ENCODE measurements around the gene BBS12.

DNA sequence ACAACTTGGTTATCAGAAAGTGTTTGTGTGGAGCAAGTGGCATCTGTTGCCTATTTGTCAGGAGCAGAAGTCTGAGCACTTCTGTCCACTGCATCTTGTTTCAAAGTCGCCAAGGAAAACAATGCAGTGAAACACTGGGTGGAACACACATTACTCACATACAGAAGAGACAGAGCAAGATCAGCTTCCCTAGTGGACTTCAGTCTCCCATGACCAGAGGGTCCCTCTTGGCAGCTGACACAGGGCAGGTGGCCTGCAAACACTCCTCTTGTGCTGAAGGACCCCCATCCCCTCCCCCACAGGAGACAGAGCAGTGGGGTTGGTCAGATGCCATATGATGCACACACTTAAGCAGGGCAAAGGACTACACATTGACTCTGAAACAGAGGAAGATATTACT, 3.6 kb upstream of the BBS12 start:
- TF ChIP-seq ZFP3 (CRISPR knock-in tag; IDR thresholded peaks at IDR 0.05) (no peak), ARNTL (CRISPR knock-in tag; IDR thresholded peaks at IDR 0.05; ENCODE audit: borderline replicate concordance, low read depth) (no peak), RARB (CRISPR knock-in tag; IDR thresholded peaks at IDR 0.05) (no peak), ZNF565 (CRISPR knock-in tag; conservative IDR thresholded peaks at IDR 0.05; ENCODE audit: low read depth) (no peak), BACH2 (CRISPR knock-in tag; IDR thresholded peaks at IDR 0.05; ENCODE audit: borderline replicate concordance) (no peak), PPARA (CRISPR knock-in tag; IDR thresholded peaks at IDR 0.05; ENCODE audit: borderline replicate concordance) (no peak), OSR1 (CRISPR knock-in tag; IDR thresholded peaks at IDR 0.05) (no peak)
- TF ChIP-seq, protein P1, sequence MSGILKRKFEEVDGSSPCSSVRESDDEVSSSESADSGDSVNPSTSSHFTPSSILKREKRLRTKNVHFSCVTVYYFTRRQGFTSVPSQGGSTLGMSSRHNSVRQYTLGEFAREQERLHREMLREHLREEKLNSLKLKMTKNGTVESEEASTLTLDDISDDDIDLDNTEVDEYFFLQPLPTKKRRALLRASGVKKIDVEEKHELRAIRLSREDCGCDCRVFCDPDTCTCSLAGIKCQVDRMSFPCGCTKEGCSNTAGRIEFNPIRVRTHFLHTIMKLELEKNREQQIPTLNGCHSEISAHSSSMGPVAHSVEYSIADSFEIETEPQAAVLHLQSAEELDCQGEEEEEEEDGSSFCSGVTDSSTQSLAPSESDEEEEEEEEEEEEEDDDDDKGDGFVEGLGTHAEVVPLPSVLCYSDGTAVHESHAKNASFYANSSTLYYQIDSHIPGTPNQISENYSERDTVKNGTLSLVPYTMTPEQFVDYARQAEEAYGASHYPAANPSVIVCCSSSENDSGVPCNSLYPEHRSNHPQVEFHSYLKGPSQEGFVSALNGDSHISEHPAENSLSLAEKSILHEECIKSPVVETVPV (CRISPR knock-in tag; IDR thresholded peaks at IDR 0.05) = no peak
- TF ChIP-seq, protein P2, sequence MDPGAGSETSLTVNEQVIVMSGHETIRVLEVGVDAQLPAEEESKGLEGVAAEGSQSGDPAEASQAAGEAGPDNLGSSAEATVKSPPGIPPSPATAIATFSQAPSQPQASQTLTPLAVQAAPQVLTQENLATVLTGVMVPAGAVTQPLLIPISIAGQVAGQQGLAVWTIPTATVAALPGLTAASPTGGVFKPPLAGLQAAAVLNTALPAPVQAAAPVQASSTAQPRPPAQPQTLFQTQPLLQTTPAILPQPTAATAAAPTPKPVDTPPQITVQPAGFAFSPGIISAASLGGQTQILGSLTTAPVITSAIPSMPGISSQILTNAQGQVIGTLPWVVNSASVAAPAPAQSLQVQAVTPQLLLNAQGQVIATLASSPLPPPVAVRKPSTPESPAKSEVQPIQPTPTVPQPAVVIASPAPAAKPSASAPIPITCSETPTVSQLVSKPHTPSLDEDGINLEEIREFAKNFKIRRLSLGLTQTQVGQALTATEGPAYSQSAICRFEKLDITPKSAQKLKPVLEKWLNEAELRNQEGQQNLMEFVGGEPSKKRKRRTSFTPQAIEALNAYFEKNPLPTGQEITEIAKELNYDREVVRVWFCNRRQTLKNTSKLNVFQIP (CRISPR knock-in tag; IDR thresholded peaks at IDR 0.05; ENCODE audit: borderline replicate concordance, low read depth) = no peak
- TF ChIP-seq, protein P3, sequence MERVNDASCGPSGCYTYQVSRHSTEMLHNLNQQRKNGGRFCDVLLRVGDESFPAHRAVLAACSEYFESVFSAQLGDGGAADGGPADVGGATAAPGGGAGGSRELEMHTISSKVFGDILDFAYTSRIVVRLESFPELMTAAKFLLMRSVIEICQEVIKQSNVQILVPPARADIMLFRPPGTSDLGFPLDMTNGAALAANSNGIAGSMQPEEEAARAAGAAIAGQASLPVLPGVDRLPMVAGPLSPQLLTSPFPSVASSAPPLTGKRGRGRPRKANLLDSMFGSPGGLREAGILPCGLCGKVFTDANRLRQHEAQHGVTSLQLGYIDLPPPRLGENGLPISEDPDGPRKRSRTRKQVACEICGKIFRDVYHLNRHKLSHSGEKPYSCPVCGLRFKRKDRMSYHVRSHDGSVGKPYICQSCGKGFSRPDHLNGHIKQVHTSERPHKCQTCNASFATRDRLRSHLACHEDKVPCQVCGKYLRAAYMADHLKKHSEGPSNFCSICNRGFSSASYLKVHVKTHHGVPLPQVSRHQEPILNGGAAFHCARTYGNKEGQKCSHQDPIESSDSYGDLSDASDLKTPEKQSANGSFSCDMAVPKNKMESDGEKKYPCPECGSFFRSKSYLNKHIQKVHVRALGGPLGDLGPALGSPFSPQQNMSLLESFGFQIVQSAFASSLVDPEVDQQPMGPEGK (CRISPR knock-in tag; IDR thresholded peaks at IDR 0.05; ENCODE audit: borderline replicate concordance) = no peak

All from SK-N-SH treated with all-trans-retinoic acid at 6 μM for 48 hours (cell line).